GM18511 (cell line): Measurements from ENCODE around the gene FAM90A26.
"Not testable (repeated sequence)": the region's sequence is repeated elsewhere in the genome, so short reads cannot be mapped to it uniquely, and the experiment has no call there.

Experiments
- ATAC-seq: cut with Tn5 transposase; IDR thresholded peaks from one replicate; pipeline ENCODE4 v1.9.1; 2021; ENCODE audit warnings: mild to moderate bottlenecking, moderate library complexity; ENCODE audit not compliant: unreplicated experiment

FAM90A26 gene

GRCh38 chr4:9158392-9158791 is 11.8 kb upstream of the FAM90A26 start:
- ATAC-seq: not testable (repeated sequence)

DNA sequence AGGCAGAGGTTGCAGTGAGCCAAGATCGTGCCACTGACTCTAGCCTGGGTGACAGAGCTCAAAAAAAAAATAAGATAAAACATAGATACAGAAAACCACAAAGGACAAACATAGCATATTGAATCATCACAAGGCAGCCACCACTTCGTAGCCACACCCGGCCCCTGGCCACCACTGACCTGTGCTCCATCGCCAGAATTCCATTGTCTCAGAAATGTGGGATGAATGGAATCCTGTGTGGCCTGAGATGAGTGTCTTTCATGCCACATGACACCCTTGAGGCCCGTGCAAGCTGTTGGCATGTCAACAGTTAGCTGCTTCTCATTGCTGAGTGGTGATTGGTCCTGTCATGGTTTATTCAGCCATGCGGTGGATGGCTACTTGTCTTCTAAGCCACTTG is 10.2 kb upstream of the FAM90A26 start:
- not testable (repeated sequence) for ATAC-seq

GRCh38 chr4:9165990-9166389 is 4.2 kb upstream of the FAM90A26 start:
- ATAC-seq: not testable (repeated sequence)

DNA sequence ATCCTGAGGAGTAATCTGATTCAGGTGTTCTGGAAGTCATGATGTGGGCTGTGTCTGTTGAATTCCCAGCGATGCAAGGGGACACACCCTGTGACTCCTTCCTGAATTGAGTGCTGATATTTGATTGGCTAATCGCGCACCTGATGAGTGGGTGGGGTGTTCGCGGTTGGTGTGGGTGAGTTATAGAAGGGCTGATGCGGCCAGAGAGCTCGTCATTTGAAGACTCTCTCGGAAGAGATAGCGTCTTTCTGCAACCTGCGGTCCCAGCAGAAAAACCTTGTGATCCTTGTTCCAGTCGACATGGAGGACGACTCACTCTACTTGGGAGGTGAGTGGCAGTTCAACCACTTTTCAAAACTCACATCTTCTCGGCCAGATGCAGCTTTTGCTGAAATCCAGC is 40.1 kb downstream of the FAM90A26 start, which contains the start of gene USP17L10:
Gene USP17L10, plus strand, starts transcription at position 301 of the 400 bp plus-strand sequence. Its CDS starts 0 bp downstream, at position 301.
- not testable (repeated sequence) for ATAC-seq

DNA sequence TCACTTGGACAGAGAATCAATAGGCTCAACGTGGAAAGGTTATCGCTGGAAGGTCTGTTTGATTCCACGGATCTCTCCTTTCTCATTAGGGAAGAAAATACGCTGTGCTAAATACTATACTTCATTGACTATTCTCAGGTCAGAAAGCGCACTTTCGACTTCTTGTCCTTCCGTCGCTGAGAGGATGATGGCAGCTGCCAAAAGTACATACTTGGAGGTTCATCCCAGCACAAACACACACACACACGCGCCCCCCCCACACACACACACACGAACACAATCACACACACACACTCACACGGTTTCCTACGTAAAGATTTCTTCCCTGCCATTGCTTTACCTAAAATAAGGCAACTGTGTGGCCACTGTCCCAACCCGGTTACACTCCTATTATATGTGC is 44.5 kb downstream of the FAM90A26 start:
- not testable (repeated sequence) for ATAC-seq

- not testable (repeated sequence) for ATAC-seq
Observed at GRCh38 chr4:9215105-9215504, 44.9 kb downstream of the FAM90A26 start, which contains the start of gene USP17L11. TSS of gene USP17L11 (plus strand) at chr4:9215405. CDS start at chr4:9215405, 0 bp downstream.

DNA sequence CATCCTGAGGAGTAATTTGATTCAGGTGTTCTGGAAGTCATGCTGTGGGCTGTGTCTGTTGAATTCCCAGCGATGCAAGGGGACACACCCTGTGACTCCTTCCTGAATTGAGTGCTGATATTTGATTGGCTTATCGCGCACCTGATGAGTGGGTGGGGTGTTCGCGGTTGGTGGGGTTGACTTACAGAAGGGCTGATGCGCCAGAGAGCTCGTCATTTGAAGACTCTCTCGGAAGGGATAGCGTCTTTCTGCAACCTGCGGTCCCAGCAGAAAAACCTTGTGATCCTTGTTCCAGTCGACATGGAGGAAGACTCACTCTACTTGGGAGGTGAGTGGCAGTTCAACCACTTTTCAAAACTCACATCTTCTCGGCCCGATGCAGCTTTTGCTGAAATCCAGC is 49.6 kb downstream of the FAM90A26 start, which contains the start of gene USP17L12:
Gene USP17L12, plus strand, starts transcription at position 301 of the 400 bp plus-strand sequence. Its CDS starts 0 bp downstream, at position 301.
- not testable (repeated sequence) for ATAC-seq

DNA sequence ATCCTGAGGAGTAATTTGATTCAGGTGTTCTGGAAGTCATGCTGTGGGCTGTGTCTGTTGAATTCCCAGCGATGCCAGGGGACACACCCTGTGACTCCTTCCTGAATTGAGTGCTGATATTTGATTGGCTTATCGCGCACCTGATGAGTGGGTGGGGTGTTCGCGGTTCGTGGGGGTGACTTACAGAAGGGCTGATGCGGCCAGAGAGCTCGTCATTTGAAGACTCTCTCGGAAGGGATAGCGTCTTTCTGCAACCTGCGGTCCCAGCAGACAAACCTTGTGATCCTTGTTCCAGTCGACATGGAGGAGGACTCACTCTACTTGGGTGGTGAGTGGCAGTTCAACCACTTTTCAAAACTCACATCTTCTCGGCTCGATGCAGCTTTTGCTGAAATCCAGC is 54.4 kb downstream of the FAM90A26 start, which contains the start of gene USP17L13:
Gene USP17L13, plus strand, starts transcription at position 301 of the 400 bp plus-strand sequence. Its CDS starts 0 bp downstream, at position 301.
- not testable (repeated sequence) for ATAC-seq
